Esophagus squamous epithelium (tissue), 5 donors: Measurements from ENCODE around the gene DTX1. TPM values are rescaled to one million over a fixed set of nuclear protein-coding genes. Genes with fewer than 3 reads are reported as not detected.

ENCODE experiments used
- DNase-seq: peaks from one replicate; lab custom pipeline; 2025; lab: John Stamatoyannopoulos, UW
- H3K27ac ChIP-seq, 4 donors: fragments of 200-600 bp; sonication (generic); one replicate each; pipeline ENCODE4 v1.5.1; 2016 to 2019; ENCODE audit warnings: mild to moderate bottlenecking in 1 of 4
- H3K27me3 ChIP-seq, 4 donors: fragments of 200-600 bp; sonication (generic); 1 replicate in 3 of 4; 2 replicates in 1 of 4; pipeline versions ENCODE4 v1.5.1 to v1.6.0; 2017 to 2021; ENCODE audit warnings: antibody characterized with exemption in 1 of 4
- H3K36me3 ChIP-seq, 3 donors: fragments of 200-600 bp; sonication (generic); one replicate each; pipeline ENCODE4 v1.5.1; 2016 to 2019
- H3K4me1 ChIP-seq, 3 donors: fragments of 200-600 bp; sonication (generic); one replicate each; pipeline ENCODE4 v1.5.1; 2017 to 2019
- H3K4me3 ChIP-seq, 4 donors: fragments of 200-600 bp; sonication (generic); 1 replicate in 3 of 4; 2 replicates in 1 of 4; pipeline ENCODE4 v1.5.1; 2016 to 2019; ENCODE audit warnings: mild to moderate bottlenecking in 2 of 4, moderate library complexity in 1 of 4
- H3K9me3 ChIP-seq, 3 donors: fragments of 200-600 bp; sonication (generic); one replicate each; pipeline ENCODE4 v1.5.1; 2016 to 2019
- POLR2A ChIP-seq, 4 donors: fragments of 450-650 bp; IDR thresholded peaks; one replicate each; pipeline ENCODE4 v1.6.1; 2017; ENCODE audit warnings: antibody characterized with exemption in 4 of 4, mild to moderate bottlenecking in 4 of 4, moderate library complexity in 3 of 4
- WGBS, 2 donors: methylation state at CpG; one replicate each; pipeline ENCODE4 v1.1.5; 2018; 5-methylcytosine and 5-hydroxymethylcytosine counted together
- intact Hi-C: fragments of 100-400 bp; cut with DNase I; formaldehyde crosslinking; loops from one replicate; pipeline ENCODE4 v1.15.0; 2022
- total RNA-seq, 4 donors: library from RNA; depleted of rRNA; stranded (reverse); fragments of >200 nt; gene quantifications; one replicate each; pipeline ENCODE4 v1.1.0, GENCODE V29; 2016
- TF ChIP-seq, protein P1 (sequence below), 6 experiments: fragments of 450-650 bp in 4 of 6; fragments of 200-600 bp in 2 of 6; sonication (generic) in 2 of 6; IDR thresholded peaks; one replicate each; pipeline ENCODE4 v1.5.1; 2016 to 2019; ENCODE audit warnings: antibody characterized with exemption in 6 of 6, mild to moderate bottlenecking in 4 of 6, moderate library complexity in 4 of 6
- donor health status: DM: yes; HTN: yes; CAD: no.

The DTX1 gene
- total RNA-seq, 4 donors from 2014 or later, result 0.49 to 4.8 (median 1.8) TPM

DNA sequence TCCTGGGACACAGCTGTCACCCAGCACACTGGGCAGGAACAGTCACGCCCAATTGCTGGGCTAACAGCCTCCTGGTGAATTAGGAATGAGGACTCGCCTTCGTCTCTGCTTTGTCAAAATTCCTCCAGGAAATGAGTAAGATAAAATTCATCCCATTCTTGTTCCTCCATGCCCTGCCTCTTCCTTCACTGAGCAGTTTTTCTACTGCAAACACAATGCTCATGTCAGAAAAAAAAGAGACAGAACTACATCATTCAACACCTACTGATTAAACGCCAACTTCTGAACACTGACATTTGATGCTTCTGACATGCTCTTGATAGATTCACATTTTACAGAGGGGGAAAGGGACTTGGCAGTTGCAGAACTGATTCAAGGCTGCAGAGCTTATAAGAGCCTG lies 37.5 kb upstream of the DTX1 start:
- 32 to 56% methylated on average over 4 of the region's 4 CpGs for WGBS, 2 donors
- Histone ChIP-seq H3K27ac (no peak overlapping the region), H3K4me1 (no peaks in the 10 kb centered on the region), H3K36me3 (no peaks in the 10 kb centered on the region), H3K27me3 (peaks cover 0 to 8% (median 0%) of the 10 kb centered on the region in 4 donors), H3K9me3 (no peaks in the 10 kb centered on the region), H3K4me3 (no peak overlapping the region)
- DNase-seq, result no peak
- TF ChIP-seq POLR2A (IDR thresholded peaks at IDR 0.05), result no peak
- TF ChIP-seq, protein P1, sequence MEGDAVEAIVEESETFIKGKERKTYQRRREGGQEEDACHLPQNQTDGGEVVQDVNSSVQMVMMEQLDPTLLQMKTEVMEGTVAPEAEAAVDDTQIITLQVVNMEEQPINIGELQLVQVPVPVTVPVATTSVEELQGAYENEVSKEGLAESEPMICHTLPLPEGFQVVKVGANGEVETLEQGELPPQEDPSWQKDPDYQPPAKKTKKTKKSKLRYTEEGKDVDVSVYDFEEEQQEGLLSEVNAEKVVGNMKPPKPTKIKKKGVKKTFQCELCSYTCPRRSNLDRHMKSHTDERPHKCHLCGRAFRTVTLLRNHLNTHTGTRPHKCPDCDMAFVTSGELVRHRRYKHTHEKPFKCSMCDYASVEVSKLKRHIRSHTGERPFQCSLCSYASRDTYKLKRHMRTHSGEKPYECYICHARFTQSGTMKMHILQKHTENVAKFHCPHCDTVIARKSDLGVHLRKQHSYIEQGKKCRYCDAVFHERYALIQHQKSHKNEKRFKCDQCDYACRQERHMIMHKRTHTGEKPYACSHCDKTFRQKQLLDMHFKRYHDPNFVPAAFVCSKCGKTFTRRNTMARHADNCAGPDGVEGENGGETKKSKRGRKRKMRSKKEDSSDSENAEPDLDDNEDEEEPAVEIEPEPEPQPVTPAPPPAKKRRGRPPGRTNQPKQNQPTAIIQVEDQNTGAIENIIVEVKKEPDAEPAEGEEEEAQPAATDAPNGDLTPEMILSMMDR (IDR thresholded peaks at IDR 0.05), result no peak
- intact Hi-C loops, result no loop called here

DNA sequence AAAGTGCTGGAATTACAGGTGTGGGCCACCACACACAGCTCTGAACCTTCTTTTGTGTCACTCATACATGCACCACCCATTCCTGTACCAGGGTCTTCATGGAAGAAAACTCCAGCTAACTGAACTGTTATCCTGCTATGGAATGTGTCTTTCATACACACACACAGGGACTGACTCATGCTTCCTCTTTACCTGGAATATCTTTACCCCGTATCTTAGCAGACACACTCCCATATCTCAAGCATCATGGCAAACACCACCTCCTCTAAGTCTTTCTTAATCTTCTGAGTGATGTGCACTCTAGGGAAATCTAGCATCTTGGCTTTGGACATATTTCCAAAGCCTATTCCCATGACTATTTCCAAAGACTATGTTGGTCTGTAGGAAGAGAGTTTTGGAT lies 35.0 kb upstream of the DTX1 start:
- Histone ChIP-seq H3K27ac (no peak overlapping the region), H3K36me3 (no peaks in the 10 kb centered on the region), H3K27me3 (peaks cover 0 to 4% (median 0%) of the 10 kb centered on the region in 4 donors), H3K9me3 (no peaks in the 10 kb centered on the region), H3K4me1 (no peaks in the 10 kb centered on the region), H3K4me3 (no peak overlapping the region)
- intact Hi-C loops, result no loop called here
- DNase-seq, result no peak
- TF ChIP-seq POLR2A (IDR thresholded peaks at IDR 0.05), result no peak
- WGBS, 2 donors, result 41 to 50% methylated on average over 1 of the region's 1 CpG

DNA sequence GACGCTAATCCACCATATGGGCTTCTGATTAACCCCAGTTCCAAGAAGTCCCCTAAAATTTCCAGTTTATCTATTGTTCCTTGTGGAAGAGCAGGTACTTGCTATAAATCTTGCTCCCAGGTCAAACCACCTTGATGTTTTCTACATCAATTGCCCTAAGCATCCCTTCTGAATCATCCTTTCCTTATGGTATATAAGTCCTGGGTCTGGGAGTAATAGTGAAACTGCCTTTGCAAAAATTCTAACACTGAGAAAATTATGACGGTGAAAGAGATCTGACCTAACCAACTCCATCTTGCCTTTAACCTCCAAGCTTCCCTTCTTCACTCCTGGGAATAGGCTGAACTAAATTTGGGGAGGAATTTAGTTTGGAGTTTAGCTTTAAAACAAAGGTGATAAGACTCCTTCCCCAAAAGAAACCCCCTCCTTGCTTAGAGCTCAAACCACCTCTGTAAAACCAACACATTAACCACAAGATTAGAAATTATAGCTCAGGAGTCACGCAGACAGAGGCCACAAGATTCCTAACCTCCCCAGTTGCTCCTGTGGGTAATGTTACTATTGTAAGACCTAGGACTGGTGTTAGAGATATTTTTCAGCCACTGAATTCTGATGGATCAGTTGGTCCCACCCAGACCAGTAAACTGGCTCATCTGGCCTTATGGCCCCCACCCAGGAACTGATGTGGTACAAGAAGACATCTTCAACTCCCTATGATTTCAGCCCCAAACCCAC lies 33.8 kb upstream of the DTX1 start:
- Histone ChIP-seq H3K36me3 (no peaks in the 10 kb centered on the region), H3K27me3 (no peaks in the 10 kb centered on the region), H3K27ac (no peak overlapping the region), H3K4me1 (no peaks in the 10 kb centered on the region), H3K4me3 (no peak overlapping the region), H3K9me3 (no peaks in the 10 kb centered on the region)
- no peak for TF ChIP-seq POLR2A (IDR thresholded peaks at IDR 0.05)
- TF ChIP-seq, protein P1 (IDR thresholded peaks at IDR 0.05), result no peak
- intact Hi-C loops, result no loop called here
- DNase-seq, result no peak
- WGBS, 2 donors, result 70 to 83% methylated on average over 3 of the region's 3 CpGs

DNA sequence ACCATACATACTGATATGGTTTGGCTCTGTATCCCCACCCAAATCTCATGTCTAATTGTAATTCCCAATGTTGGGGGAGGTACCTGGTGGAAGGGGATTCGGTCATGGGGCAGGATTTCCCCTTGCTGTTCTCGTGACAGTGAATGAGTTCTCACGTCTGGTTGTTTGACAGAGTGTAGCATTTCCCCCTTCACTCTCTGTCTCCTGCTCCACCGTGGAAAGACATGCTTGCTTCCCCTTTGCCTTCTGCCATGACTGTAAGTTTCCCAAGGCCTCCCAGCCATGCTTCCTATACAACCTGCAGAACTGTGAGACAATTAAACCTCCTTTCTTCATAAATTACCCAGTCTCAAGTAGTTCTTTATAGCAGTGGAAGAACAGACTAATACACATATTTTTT lies 28.8 kb upstream of the DTX1 start:
- Histone ChIP-seq H3K4me1 (no peaks in the 10 kb centered on the region), H3K4me3 (no peak overlapping the region), H3K9me3 (no peaks in the 10 kb centered on the region), H3K27ac (no peak overlapping the region), H3K27me3 (peaks cover 0 to 9% (median 0%) of the 10 kb centered on the region in 4 donors), H3K36me3 (no peaks in the 10 kb centered on the region)
- WGBS, 2 donors, result 52% methylated on average over 4 of the region's 4 CpGs
- intact Hi-C loops, result no loop called here
- TF ChIP-seq, protein P1 (IDR thresholded peaks at IDR 0.05), result no peak
- no peak for TF ChIP-seq POLR2A (IDR thresholded peaks at IDR 0.05)
- DNase-seq, result no peak

DNA sequence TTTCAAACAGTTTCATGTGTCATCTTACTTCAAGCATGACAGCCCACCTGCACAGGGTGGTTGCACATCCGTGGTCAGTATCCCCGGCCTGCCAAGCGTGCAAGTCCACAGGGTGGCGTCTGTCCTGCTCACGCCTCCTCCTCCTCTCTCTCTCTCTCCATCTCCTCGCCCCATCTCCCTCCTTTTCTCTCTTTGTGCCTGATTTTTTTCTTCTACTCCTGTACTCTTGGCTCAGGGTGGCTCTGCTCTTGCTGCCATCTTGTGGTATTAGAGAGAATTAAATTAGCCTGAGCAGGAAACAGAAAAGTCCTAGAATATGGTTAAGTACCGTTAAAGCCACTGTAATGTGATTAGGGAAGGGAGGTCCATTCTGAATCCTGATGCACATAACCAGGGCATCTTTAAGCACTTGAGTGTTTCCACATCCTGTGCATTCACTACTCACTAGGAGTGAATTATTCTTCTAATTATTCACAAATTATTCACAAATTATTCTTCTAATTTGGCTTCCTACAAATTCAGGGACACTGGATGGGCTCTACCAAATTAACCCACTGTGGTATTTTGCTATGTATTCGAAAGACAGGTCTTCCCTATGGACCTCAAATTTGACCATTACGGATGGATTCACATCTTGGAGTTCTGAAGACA lies 25.5 kb upstream of the DTX1 start:
- no peaks in the 10 kb centered on the region for H3K36me3 ChIP-seq
- DNase-seq, result no peak
- 8 to 10% methylated on average over 9 of the region's 9 CpGs for WGBS, 2 donors
- H3K27ac ChIP-seq, result no peak overlapping the region
- H3K4me1 ChIP-seq, result no peaks in the 10 kb centered on the region
- H3K27me3 ChIP-seq, result peaks cover 0 to 15% (median 0%) of the 10 kb centered on the region in 4 donors
- H3K9me3 ChIP-seq, result no peaks in the 10 kb centered on the region
- no peak overlapping the region for H3K4me3 ChIP-seq
- TF ChIP-seq, protein P1 (IDR thresholded peaks at IDR 0.05), result peak; percentile 46 to 82 (median 67)
- TF ChIP-seq POLR2A (IDR thresholded peaks at IDR 0.05), result no peak
- intact Hi-C loops, result loop anchor here (5.0 kb wide), 1 partner anchor 134 kb away; no protein-coding TSS in a partner anchor
